ENCODE results near the gene FBLN7.
"Not testable (repeated sequence)": the region's sequence is repeated elsewhere in the genome, so short reads cannot be mapped to it uniquely, and the experiment has no call there.

The FBLN7 gene

DNA sequence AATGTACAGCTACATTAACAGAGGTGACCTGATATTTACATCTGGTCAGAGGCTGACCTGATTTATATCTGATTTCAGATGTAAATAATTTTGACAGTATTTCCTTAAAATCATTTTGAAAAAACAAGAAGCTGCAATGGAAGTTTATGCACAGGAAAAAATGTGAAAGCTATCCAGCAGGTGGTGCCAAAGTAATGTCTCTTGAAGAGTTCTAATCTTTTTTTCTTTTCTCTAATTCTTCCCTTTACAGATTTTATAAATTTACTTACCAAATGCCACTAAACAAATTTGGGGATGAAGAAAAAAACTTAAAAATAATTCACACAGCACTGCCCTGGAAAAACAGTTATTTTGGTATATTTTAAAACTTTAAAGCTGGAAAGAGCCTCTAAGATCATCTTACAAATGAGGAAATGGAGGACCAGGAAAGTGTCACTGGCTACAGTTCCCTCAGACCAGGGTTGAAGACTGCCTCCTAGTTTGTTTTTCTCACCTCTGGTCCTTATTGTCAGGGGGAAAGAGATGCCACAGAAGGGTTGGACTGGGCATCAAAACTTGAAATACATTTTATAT is 16.4 kb upstream of the FBLN7 start:
- H3K36me3 Mint-ChIP-seq (ENCODE audit: low read depth): peaks cover 34% of the 10 kb centered on the region
- H3K9me3 Mint-ChIP-seq: peaks cover 45% of the 10 kb centered on the region
- TF ChIP-seq, protein P1, sequence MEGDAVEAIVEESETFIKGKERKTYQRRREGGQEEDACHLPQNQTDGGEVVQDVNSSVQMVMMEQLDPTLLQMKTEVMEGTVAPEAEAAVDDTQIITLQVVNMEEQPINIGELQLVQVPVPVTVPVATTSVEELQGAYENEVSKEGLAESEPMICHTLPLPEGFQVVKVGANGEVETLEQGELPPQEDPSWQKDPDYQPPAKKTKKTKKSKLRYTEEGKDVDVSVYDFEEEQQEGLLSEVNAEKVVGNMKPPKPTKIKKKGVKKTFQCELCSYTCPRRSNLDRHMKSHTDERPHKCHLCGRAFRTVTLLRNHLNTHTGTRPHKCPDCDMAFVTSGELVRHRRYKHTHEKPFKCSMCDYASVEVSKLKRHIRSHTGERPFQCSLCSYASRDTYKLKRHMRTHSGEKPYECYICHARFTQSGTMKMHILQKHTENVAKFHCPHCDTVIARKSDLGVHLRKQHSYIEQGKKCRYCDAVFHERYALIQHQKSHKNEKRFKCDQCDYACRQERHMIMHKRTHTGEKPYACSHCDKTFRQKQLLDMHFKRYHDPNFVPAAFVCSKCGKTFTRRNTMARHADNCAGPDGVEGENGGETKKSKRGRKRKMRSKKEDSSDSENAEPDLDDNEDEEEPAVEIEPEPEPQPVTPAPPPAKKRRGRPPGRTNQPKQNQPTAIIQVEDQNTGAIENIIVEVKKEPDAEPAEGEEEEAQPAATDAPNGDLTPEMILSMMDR (IDR thresholded peaks at IDR 0.05): peak; percentile 64
- DNase-seq: peak; percentile 23
- H3K27ac Mint-ChIP-seq: no peak overlapping the region
- no peak overlapping the region for H3K4me3 Mint-ChIP-seq
- H3K4me1 Mint-ChIP-seq: peaks cover 7% of the 10 kb centered on the region
- peaks cover 4% of the 10 kb centered on the region for H3K27me3 Mint-ChIP-seq (ENCODE audit: low read depth, poor library complexity)

DNA sequence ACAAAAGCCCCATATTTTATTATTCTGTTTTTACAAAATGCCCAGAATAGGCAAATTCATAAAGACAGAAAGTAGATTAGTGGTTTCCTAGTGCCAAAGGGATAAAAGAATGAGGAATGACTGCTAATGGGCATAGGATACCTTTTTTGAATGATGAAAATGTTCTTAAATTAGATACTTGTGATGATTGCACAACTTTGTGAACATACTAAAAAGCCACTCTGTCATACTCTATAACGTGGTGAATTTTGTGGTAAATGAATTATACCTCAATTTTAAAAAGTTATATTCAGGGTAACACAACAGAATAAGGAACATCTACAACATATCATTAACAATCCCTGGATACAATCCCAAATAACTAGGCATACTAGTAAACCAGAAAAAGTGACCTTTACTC is 9.1 kb upstream of the FBLN7 start:
- Mint-ChIP-seq H3K9me3 (peaks cover 73% of the 10 kb centered on the region), H3K4me1 (no peaks in the 10 kb centered on the region), H3K4me3 (no peak overlapping the region), H3K27ac (no peak overlapping the region), H3K36me3 (ENCODE audit: low read depth) (peaks cover 12% of the 10 kb centered on the region), H3K27me3 (ENCODE audit: low read depth, poor library complexity) (peaks cover 10% of the 10 kb centered on the region)
- TF ChIP-seq, protein P1 (IDR thresholded peaks at IDR 0.05): no peak
- DNase-seq: no peak

DNA sequence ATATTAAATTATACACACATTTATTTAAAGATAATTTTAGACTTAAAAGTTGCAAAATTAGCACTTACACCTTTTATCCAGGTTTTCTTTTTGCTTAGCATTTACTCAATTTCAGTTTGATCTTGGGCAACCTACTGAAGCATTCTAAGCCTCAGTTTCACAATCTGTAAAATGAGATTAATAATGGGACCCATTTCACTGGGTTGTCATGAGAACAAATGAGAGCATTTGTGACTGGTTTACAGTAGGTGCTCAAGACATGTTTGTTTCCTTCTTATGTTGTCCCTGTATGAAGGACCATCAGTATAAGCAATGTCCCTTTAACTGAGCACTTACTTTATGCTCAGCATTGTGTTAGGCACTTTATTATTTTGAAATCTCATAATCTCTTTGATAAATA is 4.8 kb upstream of the FBLN7 start:
- Mint-ChIP-seq H3K4me3 (no peak overlapping the region), H3K9me3 (peaks cover 36% of the 10 kb centered on the region), H3K4me1 (peaks cover 16% of the 10 kb centered on the region), H3K27ac (no peak overlapping the region), H3K36me3 (ENCODE audit: low read depth) (peaks cover 4% of the 10 kb centered on the region), H3K27me3 (ENCODE audit: low read depth, poor library complexity) (peaks cover 27% of the 10 kb centered on the region)
- DNase-seq: no peak
- TF ChIP-seq, protein P1 (IDR thresholded peaks at IDR 0.05): no peak

DNA sequence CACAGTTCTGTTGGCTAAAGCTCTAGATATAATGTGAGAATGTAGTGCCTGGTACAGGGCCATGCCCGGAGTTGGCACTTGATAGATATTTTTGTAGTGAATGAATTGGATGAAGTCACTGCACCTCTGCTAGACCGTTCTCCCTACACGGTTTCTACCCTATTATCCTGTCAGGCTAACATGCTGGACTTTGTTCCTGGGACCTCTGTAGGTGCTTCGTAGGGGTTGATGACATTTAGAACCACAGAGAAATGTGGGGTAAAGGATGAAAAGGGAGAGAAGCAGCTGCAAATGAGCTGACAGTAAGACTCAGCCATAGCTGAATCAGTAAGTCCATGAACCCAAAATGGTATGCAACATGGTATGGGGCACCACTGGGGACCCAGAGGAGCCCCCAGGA is 4.1 kb upstream of the FBLN7 start:
- H3K27me3 Mint-ChIP-seq (ENCODE audit: low read depth, poor library complexity): peaks cover 27% of the 10 kb centered on the region
- DNase-seq: no peak
- peaks cover 29% of the 10 kb centered on the region for H3K9me3 Mint-ChIP-seq
- TF ChIP-seq, protein P1 (IDR thresholded peaks at IDR 0.05): no peak
- no peak overlapping the region for H3K27ac Mint-ChIP-seq
- H3K4me3 Mint-ChIP-seq: no peak overlapping the region
- peaks cover 16% of the 10 kb centered on the region for H3K4me1 Mint-ChIP-seq
- peaks cover 4% of the 10 kb centered on the region for H3K36me3 Mint-ChIP-seq (ENCODE audit: low read depth)

DNA sequence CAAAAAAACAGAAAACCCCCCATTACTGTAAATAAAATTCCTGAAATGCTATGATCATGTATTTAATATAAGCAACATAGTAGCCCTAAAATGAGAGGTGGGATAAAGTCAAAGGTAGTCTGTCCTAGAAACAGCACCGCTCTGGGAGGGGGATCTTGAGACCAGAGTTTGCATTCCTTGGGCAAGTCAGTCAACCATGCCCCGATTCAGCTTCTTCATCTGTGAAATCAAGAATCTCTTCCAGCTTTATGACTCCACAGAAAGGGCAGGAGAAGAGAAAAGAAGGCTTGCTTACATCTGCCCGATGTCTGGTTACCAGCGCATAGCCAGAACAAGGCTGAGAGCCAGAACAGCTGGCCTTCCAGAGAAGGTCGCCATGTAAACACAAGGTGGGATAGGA is 2.1 kb upstream of the FBLN7 start:
- Mint-ChIP-seq H3K36me3 (ENCODE audit: low read depth) (peaks cover 4% of the 10 kb centered on the region), H3K4me1 (peaks cover 25% of the 10 kb centered on the region), H3K9me3 (peaks cover 23% of the 10 kb centered on the region), H3K27me3 (ENCODE audit: low read depth, poor library complexity) (peaks cover 21% of the 10 kb centered on the region), H3K27ac (no peak overlapping the region), H3K4me3 (peak overlapping the region; percentile 41)
- no peak for DNase-seq
- TF ChIP-seq, protein P1 (IDR thresholded peaks at IDR 0.05): no peak

DNA sequence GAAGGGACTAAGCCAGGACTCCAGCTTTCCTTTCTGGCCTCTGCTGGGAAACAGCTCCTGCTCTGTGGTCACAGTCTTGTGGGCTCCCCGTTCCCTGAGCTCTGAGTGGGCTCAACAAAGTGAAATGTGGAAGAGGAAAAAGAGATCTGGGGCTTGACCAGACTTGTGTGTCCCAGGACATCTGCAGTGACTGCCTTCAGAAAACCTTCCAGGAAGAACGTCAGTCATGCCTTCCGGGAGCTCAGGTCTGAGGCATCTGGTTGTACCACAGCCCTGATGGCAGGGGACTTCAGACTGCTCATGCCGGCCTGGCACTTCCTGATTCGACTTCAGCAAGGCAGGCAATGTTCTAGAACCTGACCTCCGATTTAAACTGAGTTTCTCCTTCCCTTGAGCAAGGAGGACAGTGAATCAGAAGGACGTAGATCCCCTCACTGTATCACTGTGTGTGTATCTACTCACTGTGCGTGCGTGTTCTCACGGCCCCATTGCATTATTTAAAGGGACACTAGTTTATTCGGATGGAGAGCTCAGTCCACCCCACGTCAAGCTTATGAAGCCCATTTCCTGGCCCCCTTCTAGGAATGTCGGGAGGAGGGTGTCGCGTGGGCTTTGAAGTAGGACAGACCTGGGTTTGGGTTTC is 548 bp upstream of the FBLN7 start:
- H3K27ac Mint-ChIP-seq: no peak overlapping the region

DNA sequence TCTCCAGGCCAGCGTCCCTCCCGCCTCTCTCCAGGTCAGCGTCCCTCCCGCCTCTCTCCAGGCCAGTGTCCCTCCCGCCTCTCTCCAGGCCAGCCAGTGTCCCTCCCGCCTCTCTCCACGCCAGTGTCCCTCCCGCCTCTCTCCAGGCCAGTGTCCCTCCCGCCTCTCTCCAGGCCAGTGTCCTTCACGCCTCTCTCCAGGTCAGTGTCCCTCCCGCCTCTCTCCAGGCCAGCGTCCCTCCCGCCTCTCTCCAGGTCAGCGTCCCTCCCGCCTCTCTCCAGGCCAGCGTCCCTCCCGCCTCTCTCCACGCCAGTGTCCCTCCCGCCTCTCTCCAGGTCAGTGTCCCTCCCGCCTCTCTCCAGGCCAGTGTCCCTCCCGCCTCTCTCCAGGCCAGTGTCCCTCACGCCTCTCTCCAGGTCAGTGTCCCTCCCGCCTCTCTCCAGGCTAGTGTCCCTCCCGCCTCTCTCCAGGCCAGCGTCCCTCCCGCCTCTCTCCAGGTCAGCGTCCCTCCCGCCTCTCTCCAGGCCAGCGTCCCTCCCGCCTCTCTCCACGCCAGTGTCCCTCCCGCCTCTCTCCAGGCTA is 939 bp downstream of the FBLN7 start:
- Mint-ChIP-seq H3K4me3 (peak overlapping the region; percentile 83), H3K4me1 (peaks cover 40% of the 10 kb centered on the region)
- H3K27ac Mint-ChIP-seq: not testable (repeated sequence)

More for the DNA sequence above, 548 bp upstream of the FBLN7 start:
- Mint-ChIP-seq H3K4me1 (peaks cover 37% of the 10 kb centered on the region), H3K27me3 (ENCODE audit: low read depth, poor library complexity) (peaks cover 24% of the 10 kb centered on the region), H3K9me3 (peaks cover 13% of the 10 kb centered on the region), H3K36me3 (ENCODE audit: low read depth) (peaks cover 9% of the 10 kb centered on the region), H3K4me3 (peak overlapping the region; percentile 78)
- TF ChIP-seq, protein P1 (IDR thresholded peaks at IDR 0.05): no peak
- DNase-seq: no peak

DNA sequence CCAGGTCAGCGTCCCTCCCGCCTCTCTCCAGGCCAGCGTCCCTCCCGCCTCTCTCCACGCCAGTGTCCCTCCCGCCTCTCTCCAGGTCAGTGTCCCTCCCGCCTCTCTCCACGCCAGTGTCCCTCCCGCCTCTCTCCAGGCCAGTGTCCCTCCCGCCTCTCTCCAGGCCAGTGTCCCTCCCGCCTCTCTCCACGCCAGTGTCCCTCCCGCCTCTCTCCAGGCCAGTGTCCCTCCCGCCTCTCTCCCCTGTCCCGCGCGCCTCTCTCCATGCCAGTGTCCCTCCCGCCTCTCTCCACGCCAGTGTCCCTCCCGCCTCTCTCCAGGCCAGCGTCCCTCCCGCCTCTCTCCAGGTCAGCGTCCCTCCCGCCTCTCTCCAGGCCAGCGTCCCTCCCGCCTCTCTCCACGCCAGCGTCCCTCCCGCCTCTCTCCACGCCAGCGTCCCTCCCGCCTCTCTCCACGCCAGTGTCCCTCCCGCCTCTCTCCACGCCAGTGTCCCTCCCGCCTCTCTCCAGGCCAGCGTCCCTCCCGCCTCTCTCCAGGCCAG is 1.5 kb downstream of the FBLN7 start:
- Mint-ChIP-seq H3K4me3 (peak overlapping the region; percentile 83), H3K4me1 (peaks cover 40% of the 10 kb centered on the region), H3K27me3 (ENCODE audit: low read depth, poor library complexity) (peaks cover 24% of the 10 kb centered on the region), H3K36me3 (ENCODE audit: low read depth) (peaks cover 21% of the 10 kb centered on the region)
- H3K27ac Mint-ChIP-seq, H3K9me3 Mint-ChIP-seq: not testable (repeated sequence)
- DNase-seq: peak; percentile 30

More for the DNA sequence above, 939 bp downstream of the FBLN7 start:
- H3K9me3 Mint-ChIP-seq, DNase-seq: not testable (repeated sequence)
- Mint-ChIP-seq H3K27me3 (ENCODE audit: low read depth, poor library complexity) (peaks cover 24% of the 10 kb centered on the region), H3K36me3 (ENCODE audit: low read depth) (peaks cover 18% of the 10 kb centered on the region)

All from nephron progenitor cell (in vitro differentiated cells).